ENCODE data around the gene GEMIN7.

GRCh38 chr19:45095496-45096413 is 16.7 kb downstream of the GEMIN7 start:
- TF ChIP-seq CTCF (IDR thresholded peaks at IDR 0.05), result no peak
- no peak for TF ChIP-seq EP300 (IDR thresholded peaks at IDR 0.05)
